Right renal cortex interstitium (tissue), 3 donors: ENCODE measurements around the gene ZNF124. TPM values are rescaled to one million over a fixed set of nuclear protein-coding genes. Genes with fewer than 3 reads are reported as not detected.
A peak's percentile ranks its signal among the peaks of the same experiment; 100 is the strongest.

Experiments used
- DNase-seq, 3 donors: peaks; one replicate each; pipeline ENCODE4 v3.0.0-alpha.2; 2013; ENCODE audit warnings: low read depth in 3 of 3, low spot score in 2 of 3
- polyA plus RNA-seq, 3 donors: library from polyadenylated mRNA; unstranded; fragments of 120-200 nt; gene quantifications; one replicate each; pipeline ENCODE4 v1.2.1, GENCODE V29; 2013; ENCODE audit not compliant: insufficient read length in 3 of 3

ZNF124 gene
- polyA plus RNA-seq, 3 donors = 22.5 to 28.1 (median 22.9) TPM

- DNase-seq = no peak
These were observed 57.3 kb downstream of the ZNF124 start for GRCh38 chr1:247114351-247115140.

DNA sequence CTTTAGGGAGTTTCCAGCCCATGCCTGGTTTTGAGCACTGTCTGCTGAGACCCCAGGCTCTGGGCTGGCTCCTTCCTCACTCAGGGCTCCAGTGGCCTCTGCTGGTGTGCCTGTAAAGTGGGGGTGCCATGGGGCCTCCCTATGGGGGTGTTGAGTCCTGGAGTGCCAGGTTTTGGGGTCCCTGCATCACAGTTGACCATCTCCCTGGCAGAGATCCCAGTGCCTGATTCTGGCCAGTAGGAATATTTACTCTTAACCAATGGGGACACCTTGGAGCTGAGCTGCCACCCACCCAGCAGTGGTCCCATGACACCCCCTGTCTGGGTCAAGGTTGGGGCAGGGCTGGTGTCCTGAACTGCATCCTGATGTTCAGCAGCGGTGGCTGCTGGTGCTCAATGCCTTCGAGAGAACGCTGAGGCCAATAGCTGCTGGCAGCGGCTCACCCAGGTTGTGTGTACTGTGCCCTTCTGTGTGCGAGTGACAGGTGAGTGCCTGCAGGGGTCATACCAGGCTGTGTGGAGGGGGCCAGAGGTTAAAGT lies 58.0 kb downstream of the ZNF124 start:
- no peak for DNase-seq

DNA sequence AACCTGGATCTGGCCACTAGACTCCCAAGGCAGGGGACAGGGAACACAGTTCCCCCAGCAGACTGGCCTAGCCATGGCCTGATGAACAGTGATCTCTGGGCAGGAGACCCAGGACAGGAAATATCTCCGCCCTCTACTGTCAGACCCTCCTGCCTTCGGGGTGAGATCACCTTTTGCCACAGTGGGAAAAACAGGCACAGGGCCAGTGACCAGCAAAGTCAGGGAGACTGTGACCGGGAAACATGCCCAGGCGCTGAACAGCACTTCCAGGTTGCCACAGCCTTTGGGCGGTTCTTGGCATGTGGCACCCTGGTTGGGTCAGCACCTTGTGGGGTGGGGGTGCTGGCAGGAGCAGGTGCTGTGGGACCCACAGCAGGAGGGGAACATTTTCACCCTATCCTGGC lies 58.7 kb downstream of the ZNF124 start:
- no peak for DNase-seq

DNA sequence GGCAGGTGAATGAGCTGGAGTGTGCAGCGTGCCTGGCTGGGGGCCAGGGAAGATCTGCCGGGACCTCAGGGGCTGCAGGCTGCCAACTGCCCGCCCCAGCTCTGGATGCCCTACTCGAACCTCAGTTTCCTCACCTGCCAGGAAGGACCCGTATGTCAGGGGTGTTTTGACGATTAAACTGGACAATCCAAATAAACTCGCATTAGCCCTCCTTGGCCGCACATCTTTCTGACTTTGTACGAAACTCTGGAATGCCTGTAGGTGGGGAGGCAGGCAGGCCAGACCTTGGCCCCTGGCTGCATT lies 59.4 kb downstream of the ZNF124 start:
- DNase-seq = no peak

- peak in 2 of 3 donors; percentile 19 to 41 for DNase-seq
These were observed 59.9 kb downstream of the ZNF124 start for GRCh38 chr1:247111700-247112478.

- DNase-seq = no peak
These were observed 60.5 kb downstream of the ZNF124 start for GRCh38 chr1:247111259-247111699.

- peak in 1 of 3 donors; percentile 36 for DNase-seq
These were observed 61.1 kb downstream of the ZNF124 start for GRCh38 chr1:247110627-247111258.

- DNase-seq = no peak
These were observed 64.1 kb downstream of the ZNF124 start for GRCh38 chr1:247107694-247108093.

DNA sequence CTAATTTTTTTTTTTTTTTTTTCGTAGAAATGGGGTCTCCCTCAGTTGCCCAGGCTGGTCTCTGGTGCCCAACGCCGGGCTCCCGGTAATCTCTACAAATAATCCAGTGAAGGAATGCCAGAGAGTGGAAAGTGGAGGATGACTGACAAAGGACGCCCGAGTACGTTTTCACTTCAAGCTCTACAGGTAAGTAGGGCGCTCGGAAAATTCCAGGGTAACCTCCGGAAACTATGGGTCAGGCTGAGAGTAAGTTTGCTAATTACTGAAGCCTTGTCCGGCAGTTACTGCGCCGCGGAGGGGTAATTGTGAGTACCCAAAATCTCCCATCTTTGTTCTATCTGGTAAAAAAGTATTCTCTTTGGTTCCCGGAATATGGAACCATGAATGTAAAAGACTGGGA lies 65.9 kb downstream of the ZNF124 start:
- no peak for DNase-seq

Other genes with a start within 250 kb of the ZNF124 start
- 10 to 100 TPM; 58.4 to 60.4 (median 59.9) TPM for gene AHCTF1, start 240.1 kb downstream of the ZNF124 start, polyA plus RNA-seq
- 1 to 10 TPM; 3.5 to 5.5 (median 4.5) TPM for gene ZNF695, start 164.0 kb downstream of the ZNF124 start, polyA plus RNA-seq
- gene ZNF670, start 93.2 kb downstream of the ZNF124 start, polyA plus RNA-seq = 1 to 10 TPM; 8.6 to 9.5 (median 8.7) TPM
- gene ZNF669, start 67.7 kb downstream of the ZNF124 start, polyA plus RNA-seq = 10 to 100 TPM; 12.9 to 15.2 (median 15.0) TPM
- under 1 TPM in 2 of 3 donors, not detected in 1; 0.10 to 0.14 TPM for gene VN1R5, start 84.1 kb upstream of the ZNF124 start, polyA plus RNA-seq
- 10 to 100 TPM; 34.1 to 35.0 (median 34.3) TPM for gene ZNF496, start 159.8 kb upstream of the ZNF124 start, polyA plus RNA-seq
- gene NLRP3, start 244.2 kb upstream of the ZNF124 start, polyA plus RNA-seq = 1 to 10 TPM in 2 of 3 donors, under 1 TPM in 1; 0.90 to 1.2 (median 1.0) TPM